ENCODE measurements around the gene RPS15.
"Not testable (repeated sequence)": the region's sequence is repeated elsewhere in the genome, so short reads cannot be mapped to it uniquely, and the experiment has no call there.

RPS15 gene

DNA sequence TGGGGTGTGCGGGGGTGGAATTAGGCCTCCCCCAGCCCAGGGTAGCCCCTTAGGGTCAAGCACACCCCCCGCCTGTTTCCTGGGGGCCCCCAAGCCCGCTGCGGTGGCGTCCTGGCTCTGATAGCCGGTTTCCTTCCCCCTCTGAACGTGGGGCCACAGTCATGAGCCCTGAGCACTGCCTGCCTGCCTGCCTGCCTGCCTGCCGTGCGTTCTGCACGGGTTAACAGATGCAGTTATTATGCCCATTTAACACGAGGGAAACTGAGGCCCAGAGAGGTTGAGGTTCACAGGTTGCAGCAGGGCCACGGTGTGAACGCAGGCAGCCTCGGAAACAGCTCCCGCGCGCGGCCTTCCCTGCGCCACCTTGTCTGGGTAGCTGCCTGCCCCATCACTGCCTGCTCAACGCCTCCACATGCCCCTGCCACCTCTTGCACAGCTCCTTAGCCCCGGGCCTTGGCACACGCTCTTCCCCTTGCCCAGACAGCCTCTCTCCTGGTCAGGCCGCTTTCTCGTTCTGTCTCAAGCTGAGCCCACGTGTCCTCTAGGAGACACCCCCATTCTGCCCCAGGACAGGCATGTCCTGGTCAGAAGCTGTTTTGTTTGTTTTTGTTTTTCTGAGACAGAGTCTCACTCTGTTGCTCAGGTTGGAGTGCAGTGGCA is 35.7 kb upstream of the RPS15 start:
- DNase-seq (ENCODE audit: low spot score): no peak

- DNase-seq (ENCODE audit: low spot score): peak; percentile 98
These were observed 31.2 kb upstream of the RPS15 start for GRCh38 chr19:1406774-1407527.

GRCh38 chr19:1407528-1408299 is 30.5 kb upstream of the RPS15 start, which contains the start of gene DAZAP1:
Gene DAZAP1 (plus strand): TSS chr19:1407586. CDS start chr19:1407774, 188 bp downstream.
- no peak for DNase-seq (ENCODE audit: low spot score)

DNA sequence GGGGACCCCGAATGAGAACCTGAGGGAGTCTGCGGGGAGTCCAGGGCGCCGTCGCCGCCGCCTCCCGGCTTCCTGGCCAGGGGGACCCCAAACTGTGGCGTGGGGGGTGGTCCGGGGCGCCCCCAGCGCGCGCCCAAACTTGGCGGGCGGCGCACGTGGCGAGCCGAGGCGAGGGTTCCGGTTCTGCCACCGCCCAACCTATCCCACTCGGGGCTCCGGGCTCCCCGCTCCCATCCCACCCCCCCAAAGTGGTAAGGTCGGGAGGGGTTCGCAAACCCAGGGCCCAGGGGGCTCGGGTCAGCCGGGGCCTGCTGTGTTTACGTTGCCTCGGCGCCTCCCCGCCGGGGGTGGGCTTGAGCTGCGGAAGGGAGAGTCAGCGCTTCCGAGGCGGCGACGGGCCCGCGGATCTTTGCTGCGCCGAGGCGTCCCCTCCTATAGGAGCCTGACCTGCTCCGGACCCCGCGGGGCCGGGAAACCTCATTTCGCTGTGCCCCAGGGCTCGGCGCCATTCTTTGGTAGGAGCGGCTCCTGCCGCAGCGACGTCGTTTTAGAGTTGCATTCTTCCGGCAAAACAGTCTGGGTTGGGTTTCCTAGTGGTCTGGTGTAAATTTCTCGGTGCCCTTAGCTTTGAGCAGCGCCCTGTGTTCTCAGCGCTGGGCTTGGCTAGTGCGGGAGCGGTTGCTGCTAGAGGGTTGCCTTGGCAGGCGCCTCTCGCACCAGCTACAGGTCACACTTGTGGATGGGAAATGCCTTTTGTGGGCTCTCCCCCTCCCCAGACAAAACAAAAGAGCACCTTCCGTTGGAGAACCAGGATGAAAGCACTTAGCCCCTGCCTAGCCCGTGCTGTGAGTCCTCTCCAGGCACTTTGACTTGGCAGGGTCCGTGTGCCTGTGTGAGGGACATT is 29.6 kb upstream of the RPS15 start:
- peak; percentile 45 for DNase-seq (ENCODE audit: low spot score)

- no peak for DNase-seq (ENCODE audit: low spot score)
These were observed 28.8 kb upstream of the RPS15 start for GRCh38 chr19:1409204-1410005.

DNA sequence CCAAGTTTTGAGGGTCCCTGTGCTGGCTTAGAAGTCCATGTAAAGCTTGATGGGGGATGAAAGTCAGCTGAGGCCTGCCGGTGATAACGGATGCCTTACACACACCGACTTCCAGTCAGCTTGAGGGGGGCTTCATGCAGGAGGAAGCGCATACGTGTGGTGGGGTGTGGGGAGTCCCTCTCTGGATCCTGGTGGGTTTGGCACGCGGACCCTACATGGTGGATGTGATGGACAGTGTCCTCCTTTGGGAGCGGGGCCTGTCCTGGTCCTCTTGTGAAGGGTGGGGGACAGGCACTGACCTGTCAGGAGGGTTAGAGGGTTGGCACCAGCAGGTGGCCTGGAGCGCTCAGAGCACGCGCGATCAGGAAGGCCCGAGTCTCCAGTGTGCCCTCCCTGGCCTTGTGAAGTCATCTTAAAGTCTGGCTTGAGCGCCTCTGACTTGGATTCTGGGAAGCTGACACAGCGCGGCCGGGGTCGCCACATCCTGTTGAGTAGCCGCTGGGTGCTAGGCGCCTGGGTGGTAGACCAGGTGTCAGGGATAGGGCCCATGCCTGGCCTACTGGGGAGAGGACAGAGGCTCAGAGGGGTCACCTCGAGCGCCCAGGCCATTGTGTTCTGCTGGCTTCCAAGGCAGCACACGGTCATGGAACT is 27.9 kb upstream of the RPS15 start:
- DNase-seq (ENCODE audit: low spot score): no peak

GRCh38 chr19:1410789-1411188 is 27.4 kb upstream of the RPS15 start:
- DNase-seq (ENCODE audit: low spot score): no peak

GRCh38 chr19:1411255-1412191 is 26.7 kb upstream of the RPS15 start:
- DNase-seq (ENCODE audit: low spot score): no peak

- no peak for DNase-seq (ENCODE audit: low spot score)
These were observed 25.8 kb upstream of the RPS15 start for GRCh38 chr19:1412323-1412923.

- no peak for DNase-seq (ENCODE audit: low spot score)
These were observed 25.0 kb upstream of the RPS15 start for GRCh38 chr19:1412995-1413800.

GRCh38 chr19:1416014-1416841 is 22.0 kb upstream of the RPS15 start:
- no peak for DNase-seq (ENCODE audit: low spot score)

DNA sequence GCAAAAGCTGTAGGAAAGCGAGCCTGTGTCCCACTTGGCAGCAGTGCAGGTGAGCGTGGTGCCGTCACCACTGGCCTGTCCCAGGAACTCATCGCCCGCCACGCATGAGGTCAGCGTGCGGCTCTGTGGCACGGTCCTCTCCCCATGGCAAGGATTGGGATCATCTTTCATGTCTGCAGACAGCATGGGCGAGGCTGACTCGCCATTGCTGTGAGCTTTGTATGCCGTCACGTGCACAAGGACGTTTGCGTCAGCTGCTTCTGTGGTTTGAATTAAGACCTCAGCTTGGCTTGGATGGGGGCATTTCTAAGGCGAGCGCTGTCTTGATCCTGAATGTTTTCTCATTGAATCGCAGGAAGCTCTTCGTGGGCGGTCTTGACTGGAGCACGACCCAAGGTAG is 21.1 kb upstream of the RPS15 start:
- DNase-seq (ENCODE audit: low spot score): no peak

GRCh38 chr19:1417681-1418495 is 20.3 kb upstream of the RPS15 start:
- DNase-seq (ENCODE audit: low spot score): no peak

DNA sequence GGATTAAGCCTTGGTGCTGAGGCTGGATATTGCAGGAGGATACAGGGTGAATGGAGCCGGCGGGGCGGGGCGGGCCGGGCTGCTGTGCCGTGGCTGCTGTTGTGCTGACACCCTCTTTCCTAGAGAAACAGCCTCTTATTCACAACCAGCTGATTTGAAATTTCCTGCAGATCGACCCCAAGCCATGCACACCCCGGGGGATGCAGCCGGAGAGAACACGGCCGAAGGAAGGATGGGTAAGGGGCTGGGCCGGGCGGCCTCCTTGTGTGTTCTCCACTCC is 19.8 kb upstream of the RPS15 start:
- DNase-seq (ENCODE audit: low spot score): no peak

DNA sequence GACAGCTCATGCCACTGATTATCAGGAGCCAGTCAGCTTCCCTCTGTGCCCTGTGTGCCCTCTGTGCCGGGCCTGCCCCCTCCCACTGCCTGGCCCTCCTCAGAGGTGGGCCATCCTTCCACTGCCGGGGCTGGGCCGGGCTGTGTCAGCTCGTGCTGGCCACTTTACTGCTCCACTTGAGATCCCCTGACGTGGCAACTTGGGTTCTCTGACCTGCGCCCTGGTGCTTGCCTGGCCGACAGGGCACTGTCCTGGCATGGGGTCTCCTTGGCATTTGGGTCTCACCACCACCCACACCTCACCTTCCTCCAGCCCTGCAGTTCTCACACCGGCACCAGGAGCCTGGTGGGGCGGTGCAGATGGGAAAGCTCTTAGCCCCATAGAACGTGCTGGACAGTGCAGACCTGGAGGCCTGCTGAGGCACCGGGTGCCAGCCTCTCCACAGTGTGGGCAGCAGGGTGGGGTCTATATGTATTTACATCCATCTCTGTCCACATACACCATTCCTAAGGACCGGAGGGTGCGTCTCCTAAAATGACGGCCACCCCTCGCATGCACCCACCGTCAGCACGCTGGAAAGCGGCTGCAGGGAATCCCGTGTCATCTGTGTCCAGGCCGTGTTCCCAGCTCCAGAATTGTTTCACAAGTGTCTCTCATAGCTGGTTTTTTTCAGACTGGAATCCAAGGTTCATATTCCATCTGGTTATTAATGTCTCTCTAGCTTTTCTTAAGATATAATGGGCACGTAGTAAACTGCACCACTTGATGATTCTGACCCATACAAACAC is 19.1 kb upstream of the RPS15 start:
- DNase-seq (ENCODE audit: low spot score): no peak

DNA sequence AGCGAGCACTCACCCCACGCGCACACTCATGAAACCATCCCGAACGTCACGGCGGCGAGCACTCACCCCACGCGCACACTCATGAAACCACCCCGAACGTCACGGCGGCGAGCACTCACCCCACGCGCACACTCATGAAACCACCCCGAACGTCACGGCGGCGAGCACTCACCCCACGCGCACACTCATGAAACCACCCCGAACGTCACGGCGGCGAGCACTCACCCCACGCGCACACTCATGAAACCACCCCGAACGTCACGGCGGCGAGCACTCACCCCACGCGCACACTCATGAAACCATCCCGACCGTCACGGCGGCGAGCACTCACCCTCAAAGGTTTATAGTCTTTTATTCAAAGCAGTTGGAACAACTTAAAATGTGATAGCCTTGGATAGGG is 18.1 kb upstream of the RPS15 start:
- DNase-seq (ENCODE audit: low spot score): not testable (repeated sequence)

Measured in hematopoietic multipotent progenitor cell treated with erythropoietin and hydrocortisone succinate and interleukin-3 and kit ligand, for 15 days (in vitro differentiated cells).